ENCODE data around the gene AKAP5. TPM values are rescaled to one million over a fixed set of nuclear protein-coding genes. Genes with fewer than 3 reads are reported as not detected.

The AKAP5 gene
- total RNA-seq, 1 experiment from 2014 or later, result 0.81 TPM

DNA sequence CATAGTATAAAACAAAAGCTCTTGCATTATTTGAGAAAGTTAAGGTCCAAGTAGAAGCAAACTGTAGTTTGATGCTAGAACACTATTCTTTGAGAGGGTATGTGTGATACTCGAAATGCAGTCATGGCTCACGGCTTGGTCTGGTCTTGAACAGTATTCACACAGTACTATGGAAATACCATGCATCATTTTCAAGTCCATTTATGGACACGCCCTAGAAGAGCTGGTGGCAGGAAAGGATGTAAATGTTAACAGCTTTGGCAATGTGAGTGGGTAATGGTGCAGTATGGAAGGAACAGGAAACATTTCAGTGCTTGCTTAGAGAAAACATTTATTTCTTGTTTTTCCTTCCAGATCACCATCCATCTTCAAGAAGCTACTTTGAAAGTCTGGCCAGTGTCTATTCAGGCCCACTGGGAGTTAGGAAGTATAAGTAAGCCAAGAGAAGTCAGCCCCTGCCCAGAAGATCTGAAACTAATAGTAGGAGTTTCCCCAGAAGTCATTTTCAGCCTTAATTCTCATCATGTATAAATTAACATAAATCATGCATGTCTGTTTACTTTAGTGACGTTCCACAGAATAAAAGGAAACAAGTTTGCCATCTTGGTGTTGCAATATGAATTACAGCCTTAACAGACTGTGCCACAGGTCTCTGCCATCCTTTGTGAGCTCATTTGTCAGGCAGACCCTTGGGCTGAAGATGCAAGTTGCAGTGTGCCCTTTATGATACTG lies 5.7 kb upstream of the AKAP5 start:
- no peak for DNase-seq (ENCODE audit: low spot score)

DNA sequence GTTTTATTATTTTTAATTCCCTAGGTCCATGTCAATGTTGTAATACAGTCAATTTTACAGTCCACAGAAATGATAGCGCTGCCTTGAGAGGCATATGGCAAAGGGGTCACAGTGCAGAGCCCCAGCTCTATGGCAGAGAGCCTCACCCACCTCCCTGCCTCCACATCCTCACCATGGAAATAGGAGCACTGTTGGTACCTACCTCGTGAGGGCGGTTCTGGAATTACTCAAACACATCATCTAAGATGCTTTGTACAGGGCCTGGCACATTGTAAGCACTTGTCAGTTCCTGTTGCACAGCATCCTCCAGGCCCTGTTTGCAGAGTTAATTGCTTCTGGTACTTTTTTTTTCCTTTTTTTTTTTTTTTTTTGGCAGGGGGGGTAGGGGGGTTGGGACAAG lies 4.1 kb upstream of the AKAP5 start:
- no peak for DNase-seq (ENCODE audit: low spot score)

DNA sequence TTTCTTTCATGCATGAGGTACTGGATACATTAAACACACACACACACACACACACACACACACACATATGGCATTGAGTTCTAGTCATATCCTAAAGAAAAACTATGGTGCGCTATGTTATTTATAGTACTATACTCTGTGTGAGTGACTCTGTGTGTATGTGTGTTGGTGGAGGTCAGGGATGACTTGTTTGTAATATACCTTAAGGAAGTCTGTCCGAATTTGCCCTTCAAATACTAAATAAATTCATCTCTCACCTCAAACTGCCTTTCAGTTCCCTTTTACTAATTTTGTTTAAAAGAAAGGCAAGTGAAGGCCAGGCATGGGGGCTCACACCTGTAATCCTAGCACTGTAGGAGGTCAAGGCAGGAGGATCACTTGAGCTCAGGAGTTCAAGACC lies 2.1 kb upstream of the AKAP5 start:
- no peak for DNase-seq (ENCODE audit: low spot score)

DNA sequence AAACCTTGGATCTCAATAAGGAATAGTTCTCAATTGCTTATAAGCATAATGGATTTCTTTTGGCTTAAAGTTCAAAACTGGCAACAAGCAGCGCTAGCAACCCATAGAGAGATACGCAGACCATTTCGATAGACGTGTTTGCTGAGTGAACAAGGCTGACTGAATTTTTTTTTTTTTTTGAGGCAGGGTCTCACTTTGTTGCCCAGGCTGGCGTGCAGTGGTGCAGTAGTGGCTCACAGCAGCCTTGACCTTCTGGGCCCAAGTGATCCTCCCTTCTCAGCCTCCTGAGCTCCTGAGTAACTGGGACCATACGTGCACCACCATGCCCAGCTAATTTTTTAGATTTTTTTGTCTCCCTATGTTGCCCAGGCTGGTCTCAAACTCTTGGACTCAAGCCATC lies 1.4 kb upstream of the AKAP5 start:
- DNase-seq (ENCODE audit: low spot score), result no peak

DNA sequence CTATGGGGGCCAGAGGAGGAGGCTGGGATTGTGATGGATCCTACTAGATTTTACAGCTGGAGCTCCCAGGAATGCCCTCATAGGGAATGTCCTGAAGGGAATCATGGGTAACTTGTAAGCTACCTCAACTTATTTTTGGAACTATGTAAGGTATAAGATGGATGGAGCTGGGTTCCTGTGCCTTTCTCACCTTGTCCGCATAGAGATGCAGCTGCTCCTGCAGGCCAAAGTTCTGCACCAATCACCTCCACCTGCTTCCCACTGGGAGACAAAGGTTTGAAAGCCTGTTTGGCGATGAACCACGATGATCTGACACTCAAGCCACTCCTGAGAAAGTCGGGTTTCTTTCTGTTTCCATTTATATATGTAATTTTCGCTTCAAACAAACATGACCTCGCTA lies 648 bp upstream of the AKAP5 start:
- DNase-seq (ENCODE audit: low spot score), result no peak

DNA sequence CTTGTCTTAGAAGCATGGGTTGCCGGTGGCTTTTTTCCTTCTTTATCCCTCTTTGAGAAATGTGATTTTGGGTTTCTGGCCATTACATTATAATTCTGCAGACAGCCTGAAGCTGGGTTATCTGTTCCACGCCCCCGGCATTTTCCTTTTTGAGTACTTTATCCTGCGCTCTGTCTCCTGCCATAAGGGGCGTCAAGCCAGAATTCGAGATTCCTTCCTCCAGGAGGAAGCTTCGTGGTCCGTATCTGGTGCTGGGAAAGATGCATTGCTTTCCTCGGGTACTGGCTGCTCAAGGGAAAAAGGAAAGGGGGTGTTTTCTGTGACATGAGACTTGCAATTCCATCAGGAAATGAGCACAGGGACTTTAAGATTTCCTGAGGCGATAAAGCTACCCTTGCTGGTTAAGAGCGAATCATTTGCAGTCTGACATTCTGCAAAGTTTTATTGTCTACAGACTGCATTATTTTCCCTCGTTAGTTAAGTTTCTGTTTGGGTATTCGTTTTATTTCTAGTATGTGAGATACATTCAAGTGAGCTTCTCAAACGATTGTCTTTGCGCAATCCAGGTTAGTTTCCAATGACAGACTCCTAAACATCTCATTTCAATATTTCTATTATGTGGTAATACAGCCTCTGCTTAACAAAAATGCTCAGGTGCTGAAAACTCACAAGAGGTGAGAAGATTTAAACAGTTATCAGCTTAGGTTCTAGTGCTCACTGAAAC lies 694 bp downstream of the AKAP5 start:
- DNase-seq (ENCODE audit: low spot score), result no peak

DNA sequence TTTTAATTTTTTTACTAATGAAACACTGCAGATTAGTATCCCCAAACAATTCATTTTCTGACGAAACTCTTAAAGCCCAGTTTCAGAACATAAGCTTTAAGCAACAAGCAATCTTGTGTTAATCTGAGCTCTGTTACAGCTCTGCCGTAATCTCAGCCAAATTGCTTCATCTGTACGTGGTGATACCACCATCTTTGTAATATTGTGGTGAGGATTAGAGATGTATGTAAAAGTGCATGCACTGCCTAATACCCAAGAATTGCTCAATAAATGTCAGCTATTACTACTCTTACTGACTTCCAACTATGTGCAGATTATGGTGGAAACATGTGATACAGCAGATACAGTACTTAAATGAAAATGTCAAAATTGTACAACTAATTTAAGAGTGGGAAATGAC lies 1.8 kb downstream of the AKAP5 start:
- DNase-seq (ENCODE audit: low spot score), result no peak

DNA sequence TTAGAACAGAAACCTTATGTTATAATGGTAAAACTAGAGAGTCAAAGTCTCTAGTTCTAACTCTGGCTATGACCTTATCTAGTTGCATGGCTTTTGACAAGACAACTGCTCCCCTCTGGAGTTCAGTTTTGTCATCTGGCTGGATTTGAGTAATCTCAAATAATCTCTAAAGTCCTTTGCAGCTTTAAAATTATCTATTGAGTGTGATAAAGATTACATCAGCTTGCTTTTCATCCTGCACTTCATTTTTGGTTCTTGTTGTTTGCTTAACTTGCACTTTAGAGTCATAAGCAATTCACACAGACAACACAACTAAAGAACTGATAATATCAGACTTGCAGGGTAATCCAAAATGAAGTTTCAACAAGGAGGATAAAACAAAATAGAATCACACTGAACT lies 2.3 kb downstream of the AKAP5 start:
- no peak for DNase-seq (ENCODE audit: low spot score)

DNA sequence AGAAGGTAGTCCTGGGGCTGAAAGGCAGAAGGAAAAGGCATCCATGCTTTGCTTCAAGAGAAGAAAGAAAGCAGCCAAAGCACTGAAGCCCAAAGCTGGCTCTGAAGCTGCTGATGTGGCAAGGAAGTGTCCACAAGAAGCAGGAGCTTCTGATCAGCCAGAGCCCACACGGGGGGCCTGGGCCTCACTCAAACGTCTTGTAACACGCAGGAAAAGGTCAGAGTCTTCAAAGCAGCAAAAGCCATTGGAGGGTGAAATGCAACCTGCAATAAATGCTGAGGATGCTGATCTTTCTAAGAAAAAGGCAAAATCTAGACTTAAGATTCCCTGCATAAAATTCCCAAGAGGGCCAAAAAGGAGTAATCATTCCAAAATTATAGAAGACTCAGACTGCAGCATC lies 3.2 kb downstream of the AKAP5 start:
- no peak for DNase-seq (ENCODE audit: low spot score)

DNA sequence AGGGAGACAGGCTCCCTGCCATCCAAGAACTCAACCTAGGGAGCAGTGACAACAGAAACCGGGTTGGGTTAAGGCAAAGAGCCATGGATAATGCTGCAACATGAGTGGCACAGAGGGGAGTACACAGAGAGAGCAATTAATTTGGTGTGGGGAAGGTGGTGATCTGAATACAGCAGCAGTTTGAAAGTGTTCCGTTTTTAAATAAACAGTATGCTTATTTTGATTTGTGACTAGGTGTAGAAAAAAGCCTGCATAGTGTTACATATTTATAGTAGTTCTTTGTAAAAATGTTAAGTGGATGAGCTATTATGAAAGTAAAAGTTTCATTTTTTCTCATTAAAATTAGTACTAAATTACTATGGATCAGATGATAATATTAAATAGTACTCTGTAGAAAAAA lies 8.7 kb downstream of the AKAP5 start:
- DNase-seq (ENCODE audit: low spot score), result no peak

DNA sequence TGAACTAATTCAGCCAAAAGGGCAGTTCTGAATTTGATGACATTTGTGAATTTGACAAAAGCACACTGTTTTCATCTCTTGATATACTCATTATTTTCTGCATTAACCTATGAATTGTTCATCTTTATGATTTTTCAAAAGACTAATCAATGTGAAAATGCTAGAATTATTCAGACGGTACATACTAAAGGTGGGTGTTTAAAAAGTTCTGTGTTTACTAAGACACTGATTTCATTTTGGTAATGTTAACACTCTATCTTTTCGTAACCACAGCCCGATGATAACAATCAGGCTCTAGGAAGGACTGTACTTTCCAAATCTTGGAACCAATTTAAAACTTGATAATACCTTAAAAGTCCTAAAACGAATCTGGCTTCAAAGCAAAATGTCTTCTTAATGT lies 9.4 kb downstream of the AKAP5 start:
- DNase-seq (ENCODE audit: low spot score), result no peak

DNA sequence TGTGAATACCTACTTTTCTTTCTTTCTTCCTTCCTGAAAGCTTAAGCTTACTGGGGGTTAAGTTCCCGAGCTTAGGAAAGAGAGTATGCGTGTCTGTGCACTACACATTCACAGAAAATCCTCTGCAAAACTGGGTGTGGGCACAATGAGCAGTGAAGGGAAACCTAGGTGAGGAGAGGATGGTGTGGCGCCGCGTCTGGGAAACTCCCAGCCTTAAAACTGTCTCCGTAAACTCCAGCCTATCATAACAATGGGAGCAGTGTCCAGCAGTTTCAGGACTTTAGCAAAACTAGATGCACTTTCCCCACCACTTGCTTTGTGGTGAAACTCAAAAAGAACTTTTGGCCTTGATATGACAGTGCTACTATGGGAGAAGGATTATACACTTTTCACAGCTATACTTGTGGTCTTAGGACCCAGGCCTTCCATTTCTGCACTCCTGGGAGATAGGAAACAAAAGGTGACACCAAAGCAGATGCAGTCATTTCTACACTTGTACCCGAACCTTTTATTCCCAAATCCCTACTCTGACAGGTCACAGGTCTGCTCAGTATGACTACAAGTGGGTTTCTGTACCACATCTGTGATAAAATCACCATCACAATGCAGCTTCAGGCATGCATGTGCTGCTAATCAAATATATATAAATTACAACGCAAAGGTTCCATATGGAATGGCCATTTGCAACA lies 10.4 kb downstream of the AKAP5 start:
- no peak for DNase-seq (ENCODE audit: low spot score)

DNA sequence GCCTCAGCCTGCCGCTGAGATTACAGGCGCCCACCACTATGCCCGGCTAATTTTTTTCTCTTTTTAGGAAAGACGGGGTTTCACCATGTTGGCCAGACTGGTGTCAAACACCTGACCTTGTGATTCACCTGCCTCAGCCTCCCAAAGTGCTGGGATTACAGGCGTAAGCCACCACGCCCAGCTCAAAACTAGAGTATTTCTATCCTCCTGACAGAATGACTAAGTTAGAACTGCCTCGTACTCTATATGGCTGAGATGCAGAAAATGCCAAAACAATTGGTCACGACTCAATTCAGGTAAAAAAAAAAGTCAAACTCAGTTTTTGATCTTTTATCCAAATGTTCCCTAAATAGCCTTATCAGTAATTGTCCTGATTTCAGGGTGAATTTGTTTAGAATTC lies 11.1 kb downstream of the AKAP5 start:
- DNase-seq (ENCODE audit: low spot score), result no peak

DNA sequence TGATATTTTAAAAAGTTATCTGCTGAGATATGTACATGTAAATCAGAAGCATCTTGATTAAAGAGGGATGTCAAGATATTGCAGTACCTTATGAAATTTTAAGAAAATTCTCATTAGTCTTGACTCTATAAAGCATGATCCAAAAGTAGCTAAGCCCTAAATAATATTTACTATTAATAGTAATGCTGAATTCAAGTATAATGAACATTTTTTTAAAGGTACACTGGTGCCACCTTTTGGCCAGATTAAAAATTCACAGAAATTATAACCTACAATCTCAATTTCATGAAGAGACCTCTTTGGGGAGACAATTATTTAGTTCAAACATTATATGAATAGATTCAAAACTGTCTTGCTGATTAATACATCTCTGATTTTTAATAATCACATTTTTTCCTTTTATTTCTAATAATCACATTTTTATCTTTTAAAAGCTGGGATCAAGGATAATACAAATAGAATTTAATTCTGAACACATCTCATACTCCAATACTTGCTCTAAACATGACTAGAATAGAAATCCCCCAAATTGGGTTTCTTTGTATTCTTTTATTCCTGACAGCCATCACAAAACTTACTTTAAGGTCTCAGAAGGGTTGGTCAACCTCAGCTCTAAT lies 13.4 kb downstream of the AKAP5 start:
- no peak for DNase-seq (ENCODE audit: low spot score)

DNA sequence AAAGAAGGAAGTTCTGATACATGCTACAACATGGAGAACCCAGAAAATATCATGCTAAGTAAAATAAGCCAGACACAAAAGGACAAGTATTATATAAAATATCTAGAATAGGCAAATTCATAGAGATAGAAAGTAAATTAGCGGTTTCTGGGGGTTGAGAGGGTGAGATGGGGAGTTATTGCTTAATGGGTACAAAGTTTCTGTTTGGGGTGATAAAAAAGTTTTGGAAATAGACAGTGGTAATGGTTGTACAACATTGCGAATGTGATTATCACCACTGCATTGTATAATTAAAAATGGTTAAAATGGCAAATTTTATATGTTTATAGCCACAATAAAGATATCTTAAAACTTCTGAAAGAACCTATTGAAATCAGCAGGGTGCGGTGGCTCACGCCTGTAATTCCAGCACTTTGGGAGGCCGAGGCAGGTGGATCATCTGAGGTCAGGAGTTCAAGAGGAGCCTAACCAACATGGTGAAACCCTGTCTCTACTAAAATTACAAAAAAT lies 23.3 kb downstream of the AKAP5 start:
- no peak for DNase-seq (ENCODE audit: low spot score)

DNA sequence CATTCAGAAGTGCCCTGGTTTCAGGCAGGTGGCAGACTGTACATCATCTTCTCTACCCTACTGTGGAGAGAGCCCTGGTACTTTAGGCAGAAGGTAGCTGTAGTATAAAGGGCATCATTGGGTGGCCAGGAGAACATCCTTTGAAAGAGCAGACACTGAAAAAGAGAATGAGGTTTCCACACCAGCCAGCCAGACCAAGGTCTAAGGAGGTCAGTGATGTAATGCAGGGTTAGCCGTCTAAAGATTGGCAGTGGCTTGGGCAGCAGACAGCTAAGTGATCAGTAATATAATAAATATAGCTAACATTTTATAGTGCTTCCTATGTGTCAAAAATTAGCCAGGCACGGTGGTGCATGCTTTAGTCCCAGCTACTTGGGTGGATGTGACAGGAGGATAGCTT lies 26.3 kb downstream of the AKAP5 start:
- no peak for DNase-seq (ENCODE audit: low spot score)

DNA sequence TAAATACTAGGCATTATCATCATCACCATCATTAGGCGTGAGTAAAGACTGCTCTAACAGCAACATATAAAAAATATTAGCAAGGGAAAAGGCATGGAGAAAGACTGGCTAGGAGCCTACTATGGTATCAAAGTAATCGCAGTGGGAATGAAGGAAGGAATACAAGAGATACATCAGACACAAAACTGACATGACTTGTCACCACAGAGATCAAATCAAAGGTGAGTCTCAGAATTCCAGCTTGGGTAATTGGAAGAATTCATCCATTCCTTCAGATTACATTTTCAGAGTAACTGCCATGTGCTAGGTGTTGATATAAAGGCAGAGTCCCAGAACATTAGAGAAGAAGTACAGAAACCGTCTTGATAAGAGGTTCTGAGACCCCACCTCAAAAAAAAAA lies 28.2 kb downstream of the AKAP5 start:
- no peak for DNase-seq (ENCODE audit: low spot score)

DNA sequence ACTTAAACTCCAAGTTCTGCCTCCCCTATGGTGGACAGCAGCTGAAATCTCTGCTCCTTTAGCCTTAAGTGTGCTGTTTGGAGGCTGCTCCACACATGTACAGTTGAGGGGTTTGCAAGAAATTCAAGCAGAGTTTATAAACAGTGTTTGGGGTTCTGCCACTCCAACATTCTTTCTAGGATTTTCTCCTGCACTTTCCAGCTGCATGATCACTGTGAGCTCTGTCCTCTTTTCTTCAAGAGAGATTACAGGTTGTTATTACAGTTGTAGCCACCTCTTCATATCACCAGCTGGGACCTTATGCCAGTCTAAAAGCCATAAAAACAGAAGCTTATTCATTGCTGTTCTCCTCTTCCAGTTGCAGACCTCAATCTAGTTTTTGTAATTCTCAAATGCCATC lies 30.0 kb downstream of the AKAP5 start:
- DNase-seq (ENCODE audit: low spot score), result no peak

DNA sequence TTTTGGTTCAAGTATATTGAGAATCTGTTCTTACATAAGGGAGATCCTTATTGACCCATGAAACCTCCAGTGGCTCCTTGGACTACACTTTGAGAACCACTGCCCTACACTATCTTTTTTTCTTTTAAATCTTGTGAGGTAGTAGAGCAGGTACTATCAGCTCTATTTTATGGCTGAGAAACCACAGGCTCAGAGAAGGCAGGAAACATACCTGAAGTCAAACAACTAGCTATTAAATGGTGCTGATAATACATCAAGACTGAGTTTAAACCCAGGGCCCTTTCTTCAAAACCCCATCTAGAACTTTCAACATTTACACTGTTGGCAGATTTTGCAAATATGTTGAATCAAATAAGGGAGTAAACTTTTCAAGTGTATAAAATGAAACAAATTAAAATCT lies 31.5 kb downstream of the AKAP5 start:
- DNase-seq (ENCODE audit: low spot score), result no peak

DNA sequence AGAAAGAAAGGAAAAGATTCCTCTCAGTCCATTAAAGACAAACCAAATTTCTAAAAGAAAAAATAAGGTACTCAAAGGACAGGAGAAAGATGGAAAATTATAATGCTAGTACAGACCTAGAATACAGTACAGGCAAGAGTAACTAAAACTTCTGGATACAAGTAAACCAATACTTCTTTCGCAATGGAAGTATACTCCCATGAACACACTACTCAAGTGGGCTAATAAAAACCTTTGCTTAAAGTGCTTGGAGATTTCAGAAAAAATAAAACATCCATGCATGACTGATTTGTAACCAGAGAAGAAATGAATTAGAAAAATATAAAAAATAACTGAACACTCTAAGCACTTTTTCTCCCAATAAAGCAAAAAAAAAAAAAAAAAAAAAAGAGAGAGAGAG lies 34.8 kb downstream of the AKAP5 start:
- DNase-seq (ENCODE audit: low spot score), result no peak

DNA sequence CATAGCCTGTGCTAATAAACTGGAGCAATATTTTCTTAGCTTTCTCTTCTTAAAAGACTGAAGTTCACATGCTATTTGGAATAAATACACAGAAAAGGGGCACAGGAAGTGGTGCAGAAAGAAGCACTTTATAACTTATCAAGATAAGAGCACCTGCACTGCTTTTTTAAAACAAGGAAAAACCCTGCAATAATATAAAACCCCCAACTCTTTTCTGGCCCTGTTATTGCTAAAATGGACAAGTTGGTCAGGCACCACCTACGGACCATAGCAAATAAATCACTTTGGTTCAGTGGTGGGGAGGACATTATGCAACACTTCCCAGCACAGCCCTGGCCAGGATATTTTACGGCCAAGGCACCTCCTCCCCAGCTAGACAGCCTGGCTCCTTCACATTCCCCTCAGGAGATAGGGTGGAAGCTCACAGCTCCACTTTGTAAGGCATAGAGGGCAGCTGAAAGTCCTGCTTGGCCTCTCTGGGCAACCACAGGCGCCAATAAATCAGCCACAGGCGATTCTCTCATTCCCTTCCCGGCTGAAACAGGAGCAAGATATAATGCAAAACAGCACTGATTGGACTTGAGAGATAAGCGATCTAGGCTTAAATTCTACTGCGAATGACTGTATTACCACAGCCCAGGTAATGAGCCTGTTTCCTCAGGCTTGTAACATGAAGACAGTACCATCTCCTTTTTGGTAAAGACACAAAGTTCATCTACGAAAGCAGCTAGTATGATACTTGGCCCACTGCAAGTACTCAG lies 36.3 kb downstream of the AKAP5 start:
- DNase-seq (ENCODE audit: low spot score), result peak; percentile 92

DNA sequence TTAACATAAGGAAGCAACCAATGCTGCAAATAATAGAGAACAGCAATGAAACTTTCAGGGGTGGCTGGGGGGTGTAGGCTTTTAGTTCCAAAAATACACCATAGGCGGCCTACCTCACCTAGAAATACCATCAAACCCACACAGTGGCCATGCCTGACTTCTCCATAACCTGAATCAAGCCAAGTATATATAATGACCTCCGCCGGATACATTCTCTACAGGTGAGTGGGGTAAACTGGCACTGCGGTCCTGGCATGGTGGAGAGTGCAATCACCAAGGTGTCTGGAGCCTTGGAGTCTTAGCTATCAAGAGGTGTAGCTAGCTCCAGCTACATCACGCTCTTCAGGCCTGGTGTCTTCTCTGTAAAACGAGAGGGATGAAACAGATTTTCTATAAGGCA lies 37.2 kb downstream of the AKAP5 start:
- no peak for DNase-seq (ENCODE audit: low spot score)
